Natural killer cell treated with Interleukin-12 subunit alpha and Interleukin-12 subunit beta and Interleukin-15 and Interleukin-18, amount 100 ng/mL, for 72 hours (primary cell): ENCODE measurements around the gene SLC35E4. TPM values are rescaled to one million over a fixed set of nuclear protein-coding genes. Genes with fewer than 3 reads are reported as not detected.
"Not testable (repeated sequence)": the region's sequence is repeated elsewhere in the genome, so short reads cannot be mapped to it uniquely, and the experiment has no call there.

Experiments
- ATAC-seq, 2 donors: fragments of 150-1000 bp; cut with Tn5 transposase in 1 of 2; sonication (Bioruptor Pico), chemical (Tn5 transposase) in 1 of 2; 2 replicates each; pipeline ENCODE4 v1.10.0; 2021
- DNase-seq: peaks from one replicate; pipeline ENCODE4 v3.0.0; 2022; ENCODE audit warnings: low spot score
- H3K27ac Mint-ChIP-seq, 2 donors: 1 replicate in 1 of 2; 2 replicates in 1 of 2; pipeline ENCODE4 v1.8.0; 2022; ENCODE audit warnings: mixed read lengths in 2 of 2, mild to moderate bottlenecking in 1 of 2, moderate library complexity in 1 of 2
- H3K27me3 Mint-ChIP-seq, 2 donors: 1 replicate in 1 of 2; 2 replicates in 1 of 2; pipeline ENCODE4 v1.8.0; 2022; ENCODE audit warnings: mixed read lengths in 2 of 2
- H3K36me3 Mint-ChIP-seq: one replicate; pipeline ENCODE4 v1.8.0; 2022; ENCODE audit warnings: mixed read lengths
- H3K4me1 Mint-ChIP-seq, 2 donors: 1 replicate in 1 of 2; 2 replicates in 1 of 2; pipeline ENCODE4 v1.8.0; 2022; ENCODE audit warnings: low read depth in 2 of 2, mixed read lengths in 2 of 2, mild to moderate bottlenecking in 1 of 2
- H3K4me3 Mint-ChIP-seq: one replicate; pipeline ENCODE4 v1.8.0; 2022; ENCODE audit warnings: mixed read lengths
- H3K9me3 Mint-ChIP-seq: 2 replicates; pipeline ENCODE4 v1.8.0; 2022; ENCODE audit warnings: mixed read lengths
- total RNA-seq, 2 donors: library from RNA; stranded (reverse); gene quantifications; one replicate each; pipeline ENCODE4 v1.2.3, GENCODE V29; 2022

SLC35E4 gene
- total RNA-seq, 2 donors from 2014 or later = 3.4 to 6.8 TPM

- Mint-ChIP-seq H3K27ac (no peak overlapping the region), H3K27me3 (peaks cover 18 to 29% of the 10 kb centered on the region in 2 donors), H3K9me3 (no peaks in the 10 kb centered on the region), H3K4me3 (no peak overlapping the region), H3K36me3 (no peaks in the 10 kb centered on the region), H3K4me1 (no peaks in the 10 kb centered on the region)
- no peak for DNase-seq
- no peak for ATAC-seq
These were observed 38.9 kb downstream of the SLC35E4 start for GRCh38 chr22:30674482-30674881.

- Mint-ChIP-seq H3K4me3 (no peak overlapping the region), H3K27me3 (peaks cover 18 to 29% of the 10 kb centered on the region in 2 donors), H3K36me3 (no peaks in the 10 kb centered on the region), H3K27ac (no peak overlapping the region), H3K4me1 (no peaks in the 10 kb centered on the region), H3K9me3 (no peaks in the 10 kb centered on the region)
- DNase-seq (no peak), ATAC-seq (no peak)
These were observed 39.9 kb downstream of the SLC35E4 start for GRCh38 chr22:30675436-30675835.

- not testable (repeated sequence) for H3K4me1 Mint-ChIP-seq, ATAC-seq, H3K9me3 Mint-ChIP-seq, H3K27ac Mint-ChIP-seq, DNase-seq, H3K36me3 Mint-ChIP-seq, H3K4me3 Mint-ChIP-seq
- peaks cover 18 to 29% of the 10 kb centered on the region in 2 donors for H3K27me3 Mint-ChIP-seq
These were observed 41.0 kb downstream of the SLC35E4 start for GRCh38 chr22:30676565-30676964.

GRCh38 chr22:30679895-30680690 lies 44.5 kb downstream of the SLC35E4 start:
- not testable (repeated sequence) for H3K36me3 Mint-ChIP-seq, DNase-seq, ATAC-seq, H3K9me3 Mint-ChIP-seq, H3K4me3 Mint-ChIP-seq, H3K27ac Mint-ChIP-seq, H3K4me1 Mint-ChIP-seq
- peaks cover 18 to 29% of the 10 kb centered on the region in 2 donors for H3K27me3 Mint-ChIP-seq

- no peak for ATAC-seq
- Mint-ChIP-seq H3K27me3 (peaks cover 19 to 28% of the 10 kb centered on the region in 2 donors), H3K27ac (no peak overlapping the region), H3K4me1 (no peaks in the 10 kb centered on the region), H3K36me3 (no peaks in the 10 kb centered on the region), H3K9me3 (no peaks in the 10 kb centered on the region), H3K4me3 (no peak overlapping the region)
- DNase-seq = no peak
These were observed 45.6 kb downstream of the SLC35E4 start for GRCh38 chr22:30680991-30681770.

- no peak overlapping the region for H3K4me3 Mint-ChIP-seq
- ATAC-seq (no peak), DNase-seq (no peak)
- no peaks in the 10 kb centered on the region for H3K4me1 Mint-ChIP-seq
- H3K27me3 Mint-ChIP-seq = peaks cover 15 to 21% of the 10 kb centered on the region in 2 donors
- H3K9me3 Mint-ChIP-seq = no peaks in the 10 kb centered on the region
- H3K36me3 Mint-ChIP-seq = no peaks in the 10 kb centered on the region
- H3K27ac Mint-ChIP-seq = no peak overlapping the region
These were observed 46.2 kb downstream of the SLC35E4 start for GRCh38 chr22:30681831-30682230.

- no peak overlapping the region for H3K4me3 Mint-ChIP-seq
- H3K9me3 Mint-ChIP-seq = no peaks in the 10 kb centered on the region
These were observed 49.6 kb downstream of the SLC35E4 start for GRCh38 chr22:30685178-30685577.

GRCh38 chr22:30687358-30687757 lies 51.8 kb downstream of the SLC35E4 start:
- H3K4me3 Mint-ChIP-seq = no peak overlapping the region
- H3K4me1 Mint-ChIP-seq = no peaks in the 10 kb centered on the region
- H3K36me3 Mint-ChIP-seq = no peaks in the 10 kb centered on the region
- DNase-seq (no peak), ATAC-seq (no peak)
- peaks cover 0 to 6% of the 10 kb centered on the region in 2 donors for H3K27me3 Mint-ChIP-seq
- no peak overlapping the region for H3K27ac Mint-ChIP-seq
- no peaks in the 10 kb centered on the region for H3K9me3 Mint-ChIP-seq

More at GRCh38 chr22:30685178-30685577, 49.6 kb downstream of the SLC35E4 start:
- H3K27me3 Mint-ChIP-seq = peaks cover 0 to 2% of the 10 kb centered on the region in 2 donors
- ATAC-seq = no peak
- H3K4me1 Mint-ChIP-seq = no peaks in the 10 kb centered on the region
- H3K27ac Mint-ChIP-seq = no peak overlapping the region
- DNase-seq = no peak
- no peaks in the 10 kb centered on the region for H3K36me3 Mint-ChIP-seq

- no peak overlapping the region for H3K4me3 Mint-ChIP-seq
- no peak for DNase-seq
- H3K36me3 Mint-ChIP-seq = no peaks in the 10 kb centered on the region
- H3K9me3 Mint-ChIP-seq = no peaks in the 10 kb centered on the region
- H3K4me1 Mint-ChIP-seq = peaks cover 0 to 9% of the 10 kb centered on the region in 2 donors
- H3K27ac Mint-ChIP-seq = no peak overlapping the region
- H3K27me3 Mint-ChIP-seq = peaks cover 10 to 15% of the 10 kb centered on the region in 2 donors
- no peak for ATAC-seq
These were observed 54.0 kb downstream of the SLC35E4 start for GRCh38 chr22:30689622-30690021.

GRCh38 chr22:30691204-30691603 lies 55.6 kb downstream of the SLC35E4 start:
- Mint-ChIP-seq H3K27ac (no peak overlapping the region), H3K9me3 (no peaks in the 10 kb centered on the region), H3K4me3 (no peak overlapping the region), H3K27me3 (peaks cover 16 to 18% of the 10 kb centered on the region in 2 donors), H3K36me3 (no peaks in the 10 kb centered on the region), H3K4me1 (peaks cover 0 to 13% of the 10 kb centered on the region in 2 donors)
- no peak for ATAC-seq
- no peak for DNase-seq

GRCh38 chr22:30694171-30694639 lies 58.6 kb downstream of the SLC35E4 start:
- Mint-ChIP-seq H3K4me1 (peaks cover 0 to 13% of the 10 kb centered on the region in 2 donors), H3K27me3 (peaks cover 16 to 28% of the 10 kb centered on the region in 2 donors), H3K36me3 (no peaks in the 10 kb centered on the region), H3K4me3 (peak overlapping the region; percentile 67), H3K27ac (no peak overlapping the region), H3K9me3 (no peaks in the 10 kb centered on the region)
- ATAC-seq (peak; percentile 24 to 56), DNase-seq (no peak)

- Mint-ChIP-seq H3K9me3 (no peaks in the 10 kb centered on the region), H3K4me1 (peaks cover 0 to 13% of the 10 kb centered on the region in 2 donors), H3K4me3 (peak within 1 kb of the TSS; percentile 67), H3K27me3 (peaks cover 16 to 28% of the 10 kb centered on the region in 2 donors), H3K36me3 (no peaks in the 10 kb centered on the region), H3K27ac (no peak within 1 kb of the TSS)
- DNase-seq = no peak
- peak; percentile 58 to 67 for ATAC-seq
These were observed 59.2 kb downstream of the SLC35E4 start, which contains the start of gene OSBP2 for GRCh38 chr22:30694640-30695350. TSS of gene OSBP2 (plus strand) at chr22:30694874. CDS start at chr22:30694910, 36 bp downstream.

GRCh38 chr22:30695351-30695851 lies 59.8 kb downstream of the SLC35E4 start:
- Mint-ChIP-seq H3K9me3 (no peaks in the 10 kb centered on the region), H3K36me3 (no peaks in the 10 kb centered on the region), H3K27ac (no peak overlapping the region), H3K27me3 (peaks cover 16 to 28% of the 10 kb centered on the region in 2 donors), H3K4me3 (peak overlapping the region; percentile 63), H3K4me1 (peaks cover 0 to 13% of the 10 kb centered on the region in 2 donors)
- ATAC-seq (no peak), DNase-seq (no peak)
